Measurements from ENCODE around the gene DNAH1. TPM values are rescaled to one million over a fixed set of nuclear protein-coding genes. Genes with fewer than 3 reads are reported as not detected.

The DNAH1 gene
- polyA plus RNA-seq, 1 donor (not counting 4 experiments of a cell fraction or from before 2014, with no cell fraction given): 0.33 TPM

GRCh38 chr3:52405601-52406110 is 89.5 kb downstream of the DNAH1 start:
- peaks cover 60% of the 10 kb centered on the region for H3K4me1 ChIP-seq (ENCODE audit: control insufficient read depth, extremely low read depth, insufficient read depth, low read length)
- peak overlapping the region; percentile 63 for H3K9ac ChIP-seq (ENCODE audit: control insufficient read depth, extremely low read depth, insufficient read depth, low read length)
- H2AFZ ChIP-seq (ENCODE audit: control insufficient read depth, low read length): no peak overlapping the region
- H3K27me3 ChIP-seq (ENCODE audit: control insufficient read depth, extremely low read depth, insufficient read depth, low read length): no peaks in the 10 kb centered on the region
- H3K27ac ChIP-seq (ENCODE audit: control insufficient read depth, insufficient read depth, low read length): peak overlapping the region; percentile 92
- DNase-seq (ENCODE audit: low read depth, low spot score) (no peak), FAIRE-seq (no peak)
- H4K20me1 ChIP-seq (ENCODE audit: control insufficient read depth, extremely low read depth, insufficient read depth, low read length): no peaks in the 10 kb centered on the region
- peaks cover 31% of the 10 kb centered on the region for H3K79me2 ChIP-seq (ENCODE audit: control insufficient read depth, insufficient read depth, low read length)
- dilution Hi-C loops (cut with MboI; ENCODE audit: extremely low pct_ligation_motif_present, low sequenced_read_pairs): no loop called here
- H3K36me3 ChIP-seq (ENCODE audit: control insufficient read depth in 2 of 2, extremely low read depth in 1 of 2, insufficient read depth in 2 of 2, low read length in 2 of 2): peaks cover 41 to 66% of the 10 kb centered on the region in 2 experiments
- peaks cover 3% of the 10 kb centered on the region for H3K9me1 ChIP-seq (ENCODE audit: control insufficient read depth, extremely low read depth, insufficient read depth, low read length)
- no peaks in the 10 kb centered on the region for H3K9me3 ChIP-seq (ENCODE audit: control insufficient read depth, low read depth, low read length)
- peak in 1 of 3 experiments; percentile 11 for TF ChIP-seq CTCF (optimal IDR thresholded peaks at IDR 0.05 in 1 of 3, IDR thresholded peaks at IDR 0.05 in 1 of 3, conservative IDR thresholded peaks at IDR 0.05 in 1 of 3; ENCODE audit: extremely low read depth in 1 of 3, insufficient read depth in 2 of 3, low read length in 3 of 3)
- no peak for TF ChIP-seq EZH2 (IDR thresholded peaks at IDR 0.05; ENCODE audit: low read length)
- peak overlapping the region; percentile 95 for H3K4me2 ChIP-seq (ENCODE audit: control insufficient read depth, extremely low read depth, insufficient read depth, low read depth, low read length)
- H3K4me3 ChIP-seq (ENCODE audit: control insufficient read depth in 2 of 3, extremely low read depth in 1 of 3, insufficient read depth in 2 of 3, low read depth in 1 of 3, low read length in 3 of 3): peak overlapping the region; percentile 11 to 38 (median 29)

GRCh38 chr3:52406231-52406661 is 90.1 kb downstream of the DNAH1 start:
- peak overlapping the region; percentile 80 for H3K9ac ChIP-seq (ENCODE audit: control insufficient read depth, extremely low read depth, insufficient read depth, low read length)
- H3K4me1 ChIP-seq (ENCODE audit: control insufficient read depth, extremely low read depth, insufficient read depth, low read length): peaks cover 60% of the 10 kb centered on the region
- peak; percentile 100 for DNase-seq (ENCODE audit: low read depth, low spot score)
- H2AFZ ChIP-seq (ENCODE audit: control insufficient read depth, low read length): no peak overlapping the region
- no peaks in the 10 kb centered on the region for H3K9me3 ChIP-seq (ENCODE audit: control insufficient read depth, low read depth, low read length)
- peaks cover 3% of the 10 kb centered on the region for H3K9me1 ChIP-seq (ENCODE audit: control insufficient read depth, extremely low read depth, insufficient read depth, low read length)
- no peaks in the 10 kb centered on the region for H3K27me3 ChIP-seq (ENCODE audit: control insufficient read depth, extremely low read depth, insufficient read depth, low read length)
- peak overlapping the region; percentile 95 for H3K4me2 ChIP-seq (ENCODE audit: control insufficient read depth, extremely low read depth, insufficient read depth, low read depth, low read length)
- H4K20me1 ChIP-seq (ENCODE audit: control insufficient read depth, extremely low read depth, insufficient read depth, low read length): no peaks in the 10 kb centered on the region
- dilution Hi-C loops (cut with MboI; ENCODE audit: extremely low pct_ligation_motif_present, low sequenced_read_pairs): no loop called here
- H3K27ac ChIP-seq (ENCODE audit: control insufficient read depth, insufficient read depth, low read length): peak overlapping the region; percentile 92
- H3K79me2 ChIP-seq (ENCODE audit: control insufficient read depth, insufficient read depth, low read length): peaks cover 32% of the 10 kb centered on the region
- peak; percentile 98 for FAIRE-seq
- peak overlapping the region; percentile 11 to 38 (median 29) for H3K4me3 ChIP-seq (ENCODE audit: control insufficient read depth in 2 of 3, extremely low read depth in 1 of 3, insufficient read depth in 2 of 3, low read depth in 1 of 3, low read length in 3 of 3)
- TF ChIP-seq CTCF (optimal IDR thresholded peaks at IDR 0.05 in 1 of 3, IDR thresholded peaks at IDR 0.05 in 1 of 3, conservative IDR thresholded peaks at IDR 0.05 in 1 of 3; ENCODE audit: extremely low read depth in 1 of 3, insufficient read depth in 2 of 3, low read length in 3 of 3): no peak
- TF ChIP-seq EZH2 (IDR thresholded peaks at IDR 0.05; ENCODE audit: low read length): no peak
- H3K36me3 ChIP-seq (ENCODE audit: control insufficient read depth in 2 of 2, extremely low read depth in 1 of 2, insufficient read depth in 2 of 2, low read length in 2 of 2): peaks cover 37 to 60% of the 10 kb centered on the region in 2 experiments

All from keratinocyte (primary cell).